MCF 10A (cell line): ENCODE data around the gene TBX3. TPM values are rescaled to one million over a fixed set of nuclear protein-coding genes. Genes with fewer than 3 reads are reported as not detected.
A peak's percentile ranks its signal among the peaks of the same experiment; 100 is the strongest.

ENCODE experiments used
- BruUV-seq: library from RNA; stranded (reverse); fragments of 400-500 nt; replicated peaks from 2 replicates; lab custom pipeline; 2021; lab: Mats Ljungman, UMichigan
- CTCF ChIA-PET: fragments of 300-600 bp; sonication (Branson Sonifier 250); formaldehyde crosslinking; extraction: SDS; loops from one replicate; lab custom pipeline; 2021; ENCODE audit warnings: antibody characterized with exemption, inconsistent platforms; lab: Yijun Ruan, JAX
- POLR2A ChIA-PET: fragments of 300-600, 350-650 bp; sonication (Branson Sonifier 250); formaldehyde crosslinking; extraction: SDS; loops from one replicate; lab custom pipeline; 2020; ENCODE audit warnings: antibody characterized with exemption, inconsistent platforms; lab: Yijun Ruan, JAX
- DNase-seq: peaks from one replicate; pipeline ENCODE4 v3.0.0-alpha.2; 2018; ENCODE audit not compliant: unreplicated experiment
- H3K27ac Mint-ChIP-seq: one replicate; pipeline ENCODE4 v1.8.0; 2022; ENCODE audit warnings: mild to moderate bottlenecking, low read depth, mixed read lengths; ENCODE audit not compliant: unreplicated experiment
- H3K27me3 Mint-ChIP-seq: one replicate; pipeline ENCODE4 v1.8.0; 2022; ENCODE audit warnings: mixed read lengths; ENCODE audit not compliant: insufficient read depth, unreplicated experiment
- H3K36me3 Mint-ChIP-seq: one replicate; pipeline ENCODE4 v1.8.0; 2022; ENCODE audit warnings: mild to moderate bottlenecking, moderate library complexity, mixed read lengths; ENCODE audit not compliant: insufficient read depth, unreplicated experiment
- H3K4me1 Mint-ChIP-seq: one replicate; pipeline ENCODE4 v1.8.0; 2022; ENCODE audit warnings: mixed read lengths; ENCODE audit not compliant: insufficient read depth, unreplicated experiment
- H3K4me3 Mint-ChIP-seq: one replicate; pipeline ENCODE4 v1.8.0; 2022; ENCODE audit warnings: mild to moderate bottlenecking, moderate library complexity, mixed read lengths; ENCODE audit not compliant: unreplicated experiment
- H3K9me3 Mint-ChIP-seq: one replicate; pipeline ENCODE4 v1.8.0; 2022; ENCODE audit warnings: mixed read lengths; ENCODE audit not compliant: unreplicated experiment
- intact Hi-C: fragments of 100-400 bp; cut with micrococcal nuclease; formaldehyde crosslinking; loops from 2 replicates; pipeline ENCODE4 v1.14.1; 2022
- total RNA-seq: library from RNA; stranded (reverse); gene quantifications from 2 replicates; pipeline ENCODE4 v1.2.3, GENCODE V29; 2022
- TF ChIP-seq, protein P1 (sequence below): fragments of 200-600 bp; IDR thresholded peaks from one replicate; pipeline ENCODE4 v1.8.0; 2022; ENCODE audit warnings: antibody characterized with exemption, mild to moderate bottlenecking; ENCODE audit not compliant: unreplicated experiment

The TBX3 gene
- total RNA-seq, 1 experiment from 2014 or later: 6.6 TPM

- CTCF ChIA-PET: interaction anchor here (0.5 to 2.3 kb wide), 19 partner anchors 9 to 1233 kb away, joined by 3 to 8 read pairs (median 4); no protein-coding TSS in a partner anchor
- Mint-ChIP-seq H3K4me3 (peak overlapping the region; percentile 97), H3K9me3 (no peaks in the 10 kb centered on the region), H3K4me1 (peaks cover 13% of the 10 kb centered on the region), H3K27ac (peak overlapping the region; percentile 86), H3K27me3 (peaks cover 20% of the 10 kb centered on the region), H3K36me3 (peaks cover 6% of the 10 kb centered on the region)
- intact Hi-C loops: loop anchor here (1.0 to 10.0 kb wide), 10 partner anchors 248 to 1068 kb away; no protein-coding TSS in a partner anchor
- TSS peak; percentile 27 for BruUV-seq
- DNase-seq: no peak
- POLR2A ChIA-PET: interaction anchor here (0.7 to 6.2 kb wide), 22 partner anchors 10 to 1068 kb away, joined by 3 to 54 read pairs (median 5); no protein-coding TSS in a partner anchor
- TF ChIP-seq, protein P1, sequence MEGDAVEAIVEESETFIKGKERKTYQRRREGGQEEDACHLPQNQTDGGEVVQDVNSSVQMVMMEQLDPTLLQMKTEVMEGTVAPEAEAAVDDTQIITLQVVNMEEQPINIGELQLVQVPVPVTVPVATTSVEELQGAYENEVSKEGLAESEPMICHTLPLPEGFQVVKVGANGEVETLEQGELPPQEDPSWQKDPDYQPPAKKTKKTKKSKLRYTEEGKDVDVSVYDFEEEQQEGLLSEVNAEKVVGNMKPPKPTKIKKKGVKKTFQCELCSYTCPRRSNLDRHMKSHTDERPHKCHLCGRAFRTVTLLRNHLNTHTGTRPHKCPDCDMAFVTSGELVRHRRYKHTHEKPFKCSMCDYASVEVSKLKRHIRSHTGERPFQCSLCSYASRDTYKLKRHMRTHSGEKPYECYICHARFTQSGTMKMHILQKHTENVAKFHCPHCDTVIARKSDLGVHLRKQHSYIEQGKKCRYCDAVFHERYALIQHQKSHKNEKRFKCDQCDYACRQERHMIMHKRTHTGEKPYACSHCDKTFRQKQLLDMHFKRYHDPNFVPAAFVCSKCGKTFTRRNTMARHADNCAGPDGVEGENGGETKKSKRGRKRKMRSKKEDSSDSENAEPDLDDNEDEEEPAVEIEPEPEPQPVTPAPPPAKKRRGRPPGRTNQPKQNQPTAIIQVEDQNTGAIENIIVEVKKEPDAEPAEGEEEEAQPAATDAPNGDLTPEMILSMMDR: no peak
Measured at GRCh38 chr12:114684870-114685273, 897 bp upstream of the TBX3 start.

- Mint-ChIP-seq H3K36me3 (peaks cover 10% of the 10 kb centered on the region), H3K27me3 (peaks cover 8% of the 10 kb centered on the region), H3K4me1 (peaks cover 15% of the 10 kb centered on the region), H3K4me3 (peak overlapping the region; percentile 97), H3K27ac (peak overlapping the region; percentile 86), H3K9me3 (no peaks in the 10 kb centered on the region)
- DNase-seq: no peak
- BruUV-seq: TSS peak; percentile 67
- ChIA-PET CTCF (interaction anchor here (0.6 to 2.3 kb wide), 27 partner anchors 11 to 1077 kb away, joined by 3 to 8 read pairs (median 4); no protein-coding TSS in a partner anchor), POLR2A (interaction anchor here (0.6 to 6.2 kb wide), 36 partner anchors 9 to 1069 kb away, joined by 3 to 54 read pairs (median 4); no protein-coding TSS in a partner anchor)
- intact Hi-C loops: loop anchor here (1.0 to 10.0 kb wide), 11 partner anchors 250 to 1070 kb away; no protein-coding TSS in a partner anchor
- TF ChIP-seq, protein P1: no peak
Measured at GRCh38 chr12:114683709-114684097, 272 bp downstream of the TBX3 start.

DNA sequence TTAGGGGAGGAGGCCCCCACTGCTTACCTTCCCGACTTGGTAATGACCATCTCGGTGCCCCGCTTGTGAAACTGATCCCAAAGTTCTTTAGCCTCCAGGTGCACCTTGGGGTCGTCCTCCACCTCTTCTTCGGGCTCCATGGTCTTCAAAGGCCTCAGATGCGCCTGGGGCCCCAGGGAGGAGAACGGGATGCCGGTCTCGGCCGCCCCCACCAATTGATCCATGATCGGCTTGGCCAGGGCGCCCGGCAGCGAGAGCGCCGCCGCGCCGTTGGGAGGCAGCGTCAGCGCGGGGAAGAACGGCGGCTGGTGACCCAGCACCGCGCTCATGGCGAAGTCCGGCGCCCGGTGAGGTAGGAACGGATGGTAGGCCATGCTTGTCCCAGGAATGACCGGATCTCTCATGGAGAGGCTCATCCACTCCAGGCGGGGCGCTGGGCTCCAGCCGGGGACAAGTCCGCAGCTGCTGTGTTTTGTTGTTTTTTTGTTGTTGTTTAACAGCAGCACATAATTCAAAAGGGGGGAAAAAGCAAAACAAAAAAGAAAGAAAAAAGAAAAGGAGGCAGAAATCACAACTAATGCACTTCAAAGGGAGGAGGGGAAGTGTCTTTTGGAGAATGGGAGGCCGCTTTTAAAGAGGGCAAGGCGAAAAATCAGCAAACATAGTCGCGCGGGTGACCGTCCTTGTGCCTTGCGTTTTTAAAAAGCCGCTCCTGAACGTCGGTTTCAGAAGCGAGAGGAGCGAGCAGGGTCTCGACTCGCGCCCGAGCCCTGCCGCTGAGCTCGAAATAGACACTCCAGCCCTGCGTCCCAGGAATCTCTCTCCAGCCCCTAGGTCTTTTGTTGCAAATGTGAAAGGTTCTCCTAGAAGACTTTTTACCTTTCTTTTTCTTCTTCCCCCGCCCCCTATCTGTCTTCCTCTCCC lies 928 bp downstream of the TBX3 start:
- peak overlapping the region; percentile 86 for H3K27ac Mint-ChIP-seq

More for the DNA sequence above, 928 bp downstream of the TBX3 start:
- POLR2A ChIA-PET: interaction anchor here (0.6 to 6.2 kb wide), 28 partner anchors 9 to 1298 kb away, joined by 3 to 54 read pairs (median 4); no protein-coding TSS in a partner anchor
- Mint-ChIP-seq H3K4me3 (peak overlapping the region; percentile 97), H3K4me1 (peaks cover 12% of the 10 kb centered on the region), H3K27me3 (peaks cover 2% of the 10 kb centered on the region), H3K36me3 (peaks cover 15% of the 10 kb centered on the region), H3K9me3 (no peaks in the 10 kb centered on the region)
- BruUV-seq: no TSS peak
- TF ChIP-seq, protein P1: no peak
- intact Hi-C loops: loop anchor here (2.0 to 10.0 kb wide), 3 partner anchors 412 to 774 kb away; no protein-coding TSS in a partner anchor
- peak; percentile 49 for DNase-seq
- CTCF ChIA-PET: interaction anchor here (0.6 to 2.3 kb wide), 17 partner anchors 10 to 1078 kb away, joined by 3 to 7 read pairs (median 4); no protein-coding TSS in a partner anchor
